Parathyroid adenoma (tissue), 2 donors: Measurements from ENCODE around the gene DGLUCY.
"Not testable (repeated sequence)": the region's sequence is repeated elsewhere in the genome, so short reads cannot be mapped to it uniquely, and the experiment has no call there.

Source experiments
- H2AFZ ChIP-seq: fragments of 300-600 bp; sonication (generic); one replicate; pipeline ENCODE4 v1.7.0; 2017; ENCODE audit warnings: antibody characterized with exemption, mild to moderate bottlenecking
- H3K27ac ChIP-seq: fragments of 300-600 bp; sonication (generic); one replicate; pipeline ENCODE4 v1.7.0; 2017
- H3K27me3 ChIP-seq: fragments of 300-600 bp; sonication (generic); one replicate; pipeline ENCODE4 v1.7.0; 2017; ENCODE audit warnings: low read length; ENCODE audit not compliant: control insufficient read depth, insufficient read depth
- H3K36me3 ChIP-seq: fragments of 300-600 bp; sonication (generic); one replicate; pipeline ENCODE4 v1.7.0; 2017; ENCODE audit warnings: low read length; ENCODE audit not compliant: control insufficient read depth, insufficient read depth
- H3K4me1 ChIP-seq: fragments of 300-600 bp; sonication (generic); one replicate; pipeline ENCODE4 v1.7.0; 2017; ENCODE audit warnings: control low read depth
- H3K4me2 ChIP-seq: fragments of 300-600 bp; sonication (generic); one replicate; pipeline ENCODE4 v1.7.0; 2017; ENCODE audit warnings: low read length
- H3K4me3 ChIP-seq: fragments of 300-600 bp; sonication (generic); one replicate; pipeline ENCODE4 v1.7.0; 2017; ENCODE audit warnings: low read depth, low read length
- H3K79me2 ChIP-seq: fragments of 300-600 bp; sonication (generic); one replicate; pipeline ENCODE4 v1.7.0; 2017; ENCODE audit warnings: control low read depth
- H3K9ac ChIP-seq: fragments of 300-600 bp; sonication (generic); one replicate; pipeline ENCODE4 v1.7.0; 2017; ENCODE audit warnings: mild to moderate bottlenecking
- H3K9me3 ChIP-seq: fragments of 300-600 bp; sonication (generic); one replicate; pipeline ENCODE4 v1.7.0; 2017; ENCODE audit warnings: low read length; ENCODE audit not compliant: control insufficient read depth
- TF ChIP-seq, protein P1 (sequence below): fragments of 300-600 bp; sonication (generic); IDR thresholded peaks from one replicate; pipeline ENCODE4 v1.7.0; 2017; ENCODE audit warnings: antibody characterized with exemption, mild to moderate bottlenecking
- donor health status: primary hyperparathyroidism.

Gene DGLUCY

DNA sequence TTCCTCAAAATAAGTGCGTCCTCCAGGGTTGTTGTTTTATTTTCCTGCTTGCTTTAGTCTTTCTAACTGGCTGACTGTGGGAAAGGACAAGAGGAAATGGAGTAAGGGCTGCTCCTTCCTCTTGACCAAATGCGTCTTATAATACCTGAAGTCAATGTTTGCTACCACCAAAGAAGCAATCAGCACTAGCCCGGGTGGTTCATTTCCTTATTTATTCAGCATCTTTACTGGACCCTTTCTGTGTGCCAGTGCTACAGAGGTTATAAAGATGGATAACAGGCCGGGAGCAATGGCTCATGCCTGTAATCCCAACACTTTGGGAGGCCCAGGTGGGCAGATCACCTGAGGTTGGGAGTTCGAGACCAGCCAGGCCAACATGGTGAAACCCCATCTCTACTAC, 38.3 kb upstream of the DGLUCY start:
- Histone ChIP-seq H3K4me3 (no peak overlapping the region), H3K27me3 (no peaks in the 10 kb centered on the region), H2AFZ (no peak overlapping the region), H3K79me2 (no peaks in the 10 kb centered on the region), H3K9me3 (no peaks in the 10 kb centered on the region), H3K36me3 (no peaks in the 10 kb centered on the region), H3K4me2 (no peak overlapping the region), H3K9ac (no peak overlapping the region), H3K27ac (no peak overlapping the region), H3K4me1 (no peaks in the 10 kb centered on the region)
- TF ChIP-seq, protein P1, sequence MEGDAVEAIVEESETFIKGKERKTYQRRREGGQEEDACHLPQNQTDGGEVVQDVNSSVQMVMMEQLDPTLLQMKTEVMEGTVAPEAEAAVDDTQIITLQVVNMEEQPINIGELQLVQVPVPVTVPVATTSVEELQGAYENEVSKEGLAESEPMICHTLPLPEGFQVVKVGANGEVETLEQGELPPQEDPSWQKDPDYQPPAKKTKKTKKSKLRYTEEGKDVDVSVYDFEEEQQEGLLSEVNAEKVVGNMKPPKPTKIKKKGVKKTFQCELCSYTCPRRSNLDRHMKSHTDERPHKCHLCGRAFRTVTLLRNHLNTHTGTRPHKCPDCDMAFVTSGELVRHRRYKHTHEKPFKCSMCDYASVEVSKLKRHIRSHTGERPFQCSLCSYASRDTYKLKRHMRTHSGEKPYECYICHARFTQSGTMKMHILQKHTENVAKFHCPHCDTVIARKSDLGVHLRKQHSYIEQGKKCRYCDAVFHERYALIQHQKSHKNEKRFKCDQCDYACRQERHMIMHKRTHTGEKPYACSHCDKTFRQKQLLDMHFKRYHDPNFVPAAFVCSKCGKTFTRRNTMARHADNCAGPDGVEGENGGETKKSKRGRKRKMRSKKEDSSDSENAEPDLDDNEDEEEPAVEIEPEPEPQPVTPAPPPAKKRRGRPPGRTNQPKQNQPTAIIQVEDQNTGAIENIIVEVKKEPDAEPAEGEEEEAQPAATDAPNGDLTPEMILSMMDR = no peak

DNA sequence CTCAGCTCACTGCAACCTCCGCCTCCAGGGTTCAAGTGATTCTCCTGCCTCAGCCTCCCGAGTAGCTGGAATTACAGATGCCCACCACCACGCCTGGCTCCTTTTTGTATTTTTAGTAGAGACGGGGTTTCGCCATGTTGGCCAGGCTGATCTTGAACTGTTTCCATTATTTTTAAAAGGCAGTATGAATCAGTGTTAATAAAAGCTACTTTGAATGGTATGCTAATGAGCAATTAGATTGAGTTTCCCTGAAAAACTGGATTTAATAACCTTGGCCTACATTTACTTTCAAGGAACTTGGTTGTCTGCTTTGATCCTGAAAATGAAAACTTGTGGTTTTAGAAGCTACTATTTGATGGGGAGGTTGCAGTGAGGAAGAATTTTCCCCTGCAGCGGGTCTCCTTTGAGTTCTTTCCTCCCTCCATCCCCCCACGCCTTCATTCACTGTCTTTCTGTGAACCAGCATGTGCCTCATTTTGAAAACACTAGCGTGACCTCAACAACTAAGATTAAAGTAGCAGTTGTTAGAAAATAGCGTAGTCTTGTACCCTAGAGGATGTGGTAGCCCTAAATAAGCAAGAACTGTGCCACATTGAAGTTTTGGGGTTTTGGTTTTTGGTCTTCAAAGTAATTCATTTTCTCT, 35.7 kb upstream of the DGLUCY start:
- no peak overlapping the region for H3K4me2 ChIP-seq
- H3K4me1 ChIP-seq = no peaks in the 10 kb centered on the region
- no peak overlapping the region for H3K27ac ChIP-seq
- no peak overlapping the region for H2AFZ ChIP-seq
- TF ChIP-seq, protein P1 = no peak
- H3K36me3 ChIP-seq = no peaks in the 10 kb centered on the region
- H3K79me2 ChIP-seq = no peaks in the 10 kb centered on the region
- H3K9me3 ChIP-seq = no peaks in the 10 kb centered on the region
- no peaks in the 10 kb centered on the region for H3K27me3 ChIP-seq
- H3K4me3 ChIP-seq = no peak overlapping the region
- H3K9ac ChIP-seq = no peak overlapping the region

DNA sequence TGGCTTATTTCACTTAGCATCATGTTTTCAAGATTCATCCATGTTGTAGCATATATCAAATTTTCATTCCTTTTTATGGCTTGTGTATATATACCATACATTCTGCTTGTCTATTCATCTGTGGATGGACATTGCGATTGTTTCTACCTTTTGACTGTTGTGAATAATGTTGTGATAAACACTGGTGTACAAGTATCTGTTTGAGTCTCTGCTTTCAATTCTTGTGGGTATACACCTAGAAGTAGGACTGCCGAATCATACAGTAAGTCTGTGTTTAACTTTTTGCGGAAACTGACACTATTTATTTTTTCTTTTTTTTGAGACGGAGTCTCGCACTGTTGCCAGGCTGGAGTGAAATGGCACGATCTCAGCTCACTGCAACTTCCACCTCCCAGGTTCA, 33.8 kb upstream of the DGLUCY start:
- H3K27me3 ChIP-seq = no peaks in the 10 kb centered on the region
- H3K4me3 ChIP-seq = no peak overlapping the region
- H3K4me1 ChIP-seq = no peaks in the 10 kb centered on the region
- no peak overlapping the region for H2AFZ ChIP-seq
- no peaks in the 10 kb centered on the region for H3K79me2 ChIP-seq
- no peaks in the 10 kb centered on the region for H3K9me3 ChIP-seq
- no peak overlapping the region for H3K27ac ChIP-seq
- H3K4me2 ChIP-seq = no peak overlapping the region
- TF ChIP-seq, protein P1 = no peak
- H3K9ac ChIP-seq = no peak overlapping the region
- H3K36me3 ChIP-seq = no peaks in the 10 kb centered on the region

DNA sequence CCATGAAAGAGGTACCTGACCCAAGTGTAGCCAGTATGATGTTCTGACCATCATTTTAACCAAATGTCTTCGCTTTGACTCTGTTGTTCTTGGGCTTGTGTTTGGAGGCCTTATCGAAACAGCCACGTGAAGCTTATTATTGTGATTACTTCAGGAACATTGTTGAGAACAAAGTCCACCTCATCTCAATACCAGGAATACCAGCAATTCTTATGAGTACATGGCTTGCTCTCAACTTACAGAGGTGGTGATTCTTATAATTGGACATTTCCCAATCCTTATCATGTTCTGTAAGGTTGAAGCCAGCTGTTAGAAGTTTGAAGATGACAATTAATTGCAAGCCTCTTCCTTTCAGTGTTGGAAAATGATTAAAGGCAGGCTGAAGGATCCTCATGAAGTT, 31.6 kb upstream of the DGLUCY start:
- no peak overlapping the region for H3K4me2 ChIP-seq
- H3K27ac ChIP-seq = no peak overlapping the region
- no peaks in the 10 kb centered on the region for H3K79me2 ChIP-seq
- no peak overlapping the region for H2AFZ ChIP-seq
- H3K9me3 ChIP-seq = no peaks in the 10 kb centered on the region
- no peaks in the 10 kb centered on the region for H3K4me1 ChIP-seq
- no peak overlapping the region for H3K4me3 ChIP-seq
- no peak overlapping the region for H3K9ac ChIP-seq
- no peaks in the 10 kb centered on the region for H3K27me3 ChIP-seq
- no peaks in the 10 kb centered on the region for H3K36me3 ChIP-seq
- TF ChIP-seq, protein P1 = no peak

DNA sequence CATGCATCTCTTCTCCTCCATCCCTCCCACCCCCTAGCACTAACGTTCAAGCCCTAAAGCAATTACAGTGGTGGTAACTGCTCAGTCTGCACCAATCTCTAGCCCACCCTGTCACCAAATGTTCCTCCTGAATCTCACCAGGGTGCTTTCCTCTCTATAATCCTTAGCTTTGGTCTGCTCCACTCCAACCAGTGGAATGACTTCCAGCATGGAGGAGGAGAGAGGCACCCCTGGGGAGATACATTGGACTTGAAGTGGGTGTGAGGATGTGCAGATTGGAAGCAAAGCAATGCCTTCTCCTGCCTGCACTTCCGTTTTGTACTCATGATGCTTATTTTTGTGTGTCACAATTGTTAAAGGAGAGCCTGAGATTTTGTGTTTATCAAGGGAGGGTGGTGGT, 29.4 kb upstream of the DGLUCY start:
- H3K4me3 ChIP-seq = no peak overlapping the region
- H3K4me2 ChIP-seq = no peak overlapping the region
- TF ChIP-seq, protein P1 = no peak
- H3K27ac ChIP-seq = no peak overlapping the region
- no peak overlapping the region for H2AFZ ChIP-seq
- H3K9ac ChIP-seq = no peak overlapping the region
- H3K79me2 ChIP-seq = no peaks in the 10 kb centered on the region
- H3K27me3 ChIP-seq = no peaks in the 10 kb centered on the region
- no peaks in the 10 kb centered on the region for H3K4me1 ChIP-seq
- H3K9me3 ChIP-seq = no peaks in the 10 kb centered on the region
- H3K36me3 ChIP-seq = no peaks in the 10 kb centered on the region

DNA sequence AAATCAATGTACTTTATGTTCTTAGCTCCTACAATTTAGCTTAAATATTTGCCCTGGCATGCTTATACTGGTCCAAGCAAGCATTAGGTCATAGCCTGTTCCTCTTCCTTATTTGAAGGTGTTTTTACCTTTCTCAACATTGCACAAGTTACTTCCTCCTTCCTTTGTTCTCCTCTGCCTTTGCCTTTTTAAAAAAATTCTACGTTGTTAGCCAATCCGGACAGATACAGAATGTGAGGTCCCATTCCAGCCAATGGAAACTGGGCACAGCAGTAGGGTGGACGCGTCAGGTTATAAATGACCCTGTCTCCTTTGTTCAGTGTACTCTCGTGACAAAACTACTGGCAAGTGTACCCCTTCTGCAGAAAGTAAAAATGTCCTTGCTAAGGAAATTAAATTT, 26.4 kb upstream of the DGLUCY start:
- H3K27ac ChIP-seq, H3K9me3 ChIP-seq, H3K27me3 ChIP-seq, H3K9ac ChIP-seq, H2AFZ ChIP-seq, H3K4me1 ChIP-seq, H3K4me3 ChIP-seq, H3K4me2 ChIP-seq, H3K79me2 ChIP-seq, H3K36me3 ChIP-seq: not testable (repeated sequence)
